ENCODE data around the gene MAML2.

DNA sequence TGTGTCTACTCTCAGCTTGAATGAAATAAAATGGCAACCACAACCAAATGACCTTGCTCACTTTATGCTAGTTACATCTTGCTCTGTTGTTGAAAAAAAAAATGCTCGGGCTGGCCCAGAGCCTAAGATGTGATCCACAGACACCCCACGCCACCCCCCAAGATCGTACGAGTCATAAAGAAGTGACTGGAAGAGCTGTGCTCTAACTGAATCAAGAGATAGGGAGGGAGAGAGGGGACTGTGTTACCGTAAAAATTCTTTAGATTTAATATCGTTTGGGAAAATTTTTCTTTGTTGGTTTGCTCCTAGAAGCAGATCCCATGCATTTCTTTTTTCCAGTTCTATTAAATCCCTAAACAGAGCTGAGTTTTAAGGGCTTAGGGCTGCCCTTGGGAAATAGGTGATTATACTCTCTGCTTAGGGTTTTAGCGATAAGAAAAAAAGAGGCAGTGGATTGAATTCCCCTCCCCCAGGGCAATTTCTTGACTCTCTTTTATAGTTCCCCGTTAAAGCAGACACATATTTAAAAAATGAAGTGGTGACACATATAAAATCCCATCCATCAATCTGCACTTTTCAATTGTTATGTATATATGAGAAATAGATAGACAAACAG, 14.5 kb downstream of the MAML2 start:
- no peak for TF ChIP-seq ZNF121 (CRISPR knock-in tag; conservative IDR thresholded peaks at IDR 0.05)
- TF ChIP-seq ZBTB1 (CRISPR knock-in tag; IDR thresholded peaks at IDR 0.05; ENCODE audit: borderline replicate concordance, low read depth), result no peak
- TF ChIP-seq EP300 (IDR thresholded peaks at IDR 0.05; ENCODE audit: low read length), result no peak
- no peak for TF ChIP-seq ZNF707 (CRISPR knock-in tag; conservative IDR thresholded peaks at IDR 0.05)
- no peak for TF ChIP-seq SMC3 (conservative IDR thresholded peaks at IDR 0.05; ENCODE audit: insufficient read depth, low read depth, low read length)
- no peak for TF ChIP-seq MXI1 (IDR thresholded peaks at IDR 0.05; ENCODE audit: low read depth, low read length)
- TF ChIP-seq, protein P1, sequence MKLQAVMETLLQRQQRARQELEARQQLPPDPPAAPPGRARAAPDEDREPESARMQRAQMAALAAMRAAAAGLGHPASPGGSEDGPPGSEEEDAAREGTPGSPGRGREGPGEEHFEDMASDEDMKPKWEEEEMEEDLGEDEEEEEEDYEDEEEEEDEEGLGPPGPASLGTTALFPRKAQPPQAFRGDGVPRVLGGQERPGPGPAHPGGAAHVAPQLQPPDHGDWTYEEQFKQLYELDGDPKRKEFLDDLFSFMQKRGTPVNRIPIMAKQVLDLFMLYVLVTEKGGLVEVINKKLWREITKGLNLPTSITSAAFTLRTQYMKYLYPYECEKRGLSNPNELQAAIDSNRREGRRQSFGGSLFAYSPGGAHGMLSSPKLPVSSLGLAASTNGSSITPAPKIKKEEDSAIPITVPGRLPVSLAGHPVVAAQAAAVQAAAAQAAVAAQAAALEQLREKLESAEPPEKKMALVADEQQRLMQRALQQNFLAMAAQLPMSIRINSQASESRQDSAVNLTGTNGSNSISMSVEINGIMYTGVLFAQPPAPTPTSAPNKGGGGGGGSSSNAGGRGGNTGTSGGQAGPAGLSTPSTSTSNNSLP (IDR thresholded peaks at IDR 0.05; ENCODE audit: borderline replicate concordance, low read depth, low read length), result no peak
- TF ChIP-seq, protein P2, sequence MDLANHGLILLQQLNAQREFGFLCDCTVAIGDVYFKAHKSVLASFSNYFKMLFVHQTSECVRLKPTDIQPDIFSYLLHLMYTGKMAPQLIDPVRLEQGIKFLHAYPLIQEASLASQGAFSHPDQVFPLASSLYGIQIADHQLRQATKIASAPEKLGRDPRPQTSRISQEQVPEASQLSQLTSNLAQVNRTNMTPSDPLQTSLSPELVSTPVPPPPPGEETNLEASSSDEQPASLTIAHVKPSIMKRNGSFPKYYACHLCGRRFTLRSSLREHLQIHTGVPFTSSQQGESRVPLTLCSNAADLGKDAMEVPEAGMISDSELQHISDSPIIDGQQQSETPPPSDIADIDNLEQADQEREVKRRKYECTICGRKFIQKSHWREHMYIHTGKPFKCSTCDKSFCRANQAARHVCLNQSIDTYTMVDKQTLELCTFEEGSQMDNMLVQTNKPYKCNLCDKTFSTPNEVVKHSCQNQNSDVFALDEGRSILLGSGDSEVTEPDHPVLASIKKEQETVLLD (IDR thresholded peaks at IDR 0.05), result peak; percentile 44; the same call in 1 of the 2 replicates
- no peak for TF ChIP-seq ZNF224 (CRISPR knock-in tag; IDR thresholded peaks at IDR 0.05)
- no peak for TF ChIP-seq NFRKB (IDR thresholded peaks at IDR 0.05; ENCODE audit: low read depth)
- TF ChIP-seq ZNF398 (CRISPR knock-in tag; IDR thresholded peaks at IDR 0.05), result no peak
- TF ChIP-seq, protein P3, sequence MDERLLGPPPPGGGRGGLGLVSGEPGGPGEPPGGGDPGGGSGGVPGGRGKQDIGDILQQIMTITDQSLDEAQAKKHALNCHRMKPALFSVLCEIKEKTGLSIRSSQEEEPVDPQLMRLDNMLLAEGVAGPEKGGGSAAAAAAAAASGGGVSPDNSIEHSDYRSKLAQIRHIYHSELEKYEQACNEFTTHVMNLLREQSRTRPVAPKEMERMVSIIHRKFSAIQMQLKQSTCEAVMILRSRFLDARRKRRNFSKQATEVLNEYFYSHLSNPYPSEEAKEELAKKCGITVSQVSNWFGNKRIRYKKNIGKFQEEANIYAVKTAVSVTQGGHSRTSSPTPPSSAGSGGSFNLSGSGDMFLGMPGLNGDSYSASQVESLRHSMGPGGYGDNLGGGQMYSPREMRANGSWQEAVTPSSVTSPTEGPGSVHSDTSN (CRISPR knock-in tag; IDR thresholded peaks at IDR 0.05; ENCODE audit: low read depth), result no peak
- TF ChIP-seq, protein P3 (tag; conservative IDR thresholded peaks at IDR 0.05; ENCODE audit: low read depth), result peak; percentile 57; the same call in 1 of the 2 replicates
- no peak for TF ChIP-seq REST (IDR thresholded peaks at IDR 0.05; ENCODE audit: borderline replicate concordance)
- TF ChIP-seq REST (CRISPR knock-in tag; IDR thresholded peaks at IDR 0.05; ENCODE audit: low read depth), result no peak
- TF ChIP-seq POLR2AphosphoS5 (IDR thresholded peaks at IDR 0.05; ENCODE audit: control insufficient read depth, insufficient read depth, low read depth, low read length), result peak; percentile 35; the same call in 1 of the 2 replicates

Measured in K562 (cell line).